ENCODE measurements around the gene ALPK1. TPM values are rescaled to one million over a fixed set of nuclear protein-coding genes. Genes with fewer than 3 reads are reported as not detected.

The ALPK1 gene
- total and polyA plus RNA-seq, 2 of the 4 experiments (the other 2 are of a cell fraction): 3.3 to 7.9 TPM

- Histone ChIP-seq H2AK9ac (replicated peaks; ENCODE audit: low read depth, low read length, poor library complexity) (no peak overlapping the region), H4K8ac (ENCODE audit: low read depth in 2 of 2, low read length in 2 of 2) (no peak overlapping the region)
Observed at GRCh38 chr4:112374850-112375249, 77.7 kb downstream of the ALPK1 start.

More at GRCh38 chr4:112374850-112375249, 77.7 kb downstream of the ALPK1 start:
- no TSS peak for BruUV-seq (replicated peaks)
- no peak overlapping the region for H3K18ac ChIP-seq (ENCODE audit: low read depth, low read length)
- dilution Hi-C loops (cut with HindIII; ENCODE audit: low sequenced_read_pairs, unreplicated experiment): no loop called here
- no peak overlapping the region for H3K23ac ChIP-seq (ENCODE audit: low read depth, low read length)
- H2BK5ac ChIP-seq (ENCODE audit: low read depth, low read length, poor library complexity, severe bottlenecking): no peak overlapping the region
- no peak overlapping the region for H3K14ac ChIP-seq (replicated peaks; ENCODE audit: low read depth, low read length)
- H4K20me1 ChIP-seq (ENCODE audit: insufficient read depth, low read length): no peaks in the 10 kb centered on the region
- intact Hi-C loops (cut with micrococcal nuclease): no loop called here
- POLR2A ChIA-PET (ENCODE audit: unreplicated experiment): no interaction called here
- no peaks in the 10 kb centered on the region for H3K9me1 ChIP-seq (ENCODE audit: insufficient read depth, low read length)
- no peak overlapping the region for H4K91ac ChIP-seq (ENCODE audit: insufficient read depth, low read depth, low read length)
- ATAC-seq (ENCODE audit: low read depth): no peak
- CTCF ChIA-PET: no interaction called here
- WGBS, 2 experiments (ENCODE audit: extremely low coverage in 2 of 2, insufficient read length in 1 of 2): no CpG with 5 or more reads among the region's 2 CpGs
- no peak overlapping the region for H2BK15ac ChIP-seq (ENCODE audit: low read depth, low read length)
- peaks cover 2% of the 10 kb centered on the region; the same call in 1 of the 2 replicates for H3K4me1 ChIP-seq (ENCODE audit: control insufficient read depth, insufficient read depth, low read length)
- no peak overlapping the region for H3K56ac ChIP-seq (ENCODE audit: extremely low read depth, insufficient read depth, low read length)
- no peak overlapping the region for H3K4me2 ChIP-seq (ENCODE audit: low read depth, low read length)
- no peak overlapping the region for H2AK5ac ChIP-seq (ENCODE audit: low read depth, low read length)
- H3K36me3 ChIP-seq (ENCODE audit: control insufficient read depth, insufficient read depth, low read length): peaks cover 4% of the 10 kb centered on the region; the same call in 1 of the 2 replicates
- no peaks in the 10 kb centered on the region for H3K79me1 ChIP-seq (ENCODE audit: low read depth in 1 of 2, low read length in 2 of 2)
- no peak overlapping the region for H3K9ac ChIP-seq (ENCODE audit: low read depth, low read length)
- H2BK20ac ChIP-seq (ENCODE audit: low read depth, low read length): no peak overlapping the region
- DNase-seq: no peak
- no peak overlapping the region for H2BK120ac ChIP-seq (ENCODE audit: low read depth, low read length)
- H3K4ac ChIP-seq (ENCODE audit: low read depth, low read length): no peak overlapping the region
- H3K9me3 ChIP-seq (ENCODE audit: control insufficient read depth, insufficient read depth, low read length): no peaks in the 10 kb centered on the region
- TF ChIP-seq FOS (IDR thresholded peaks at IDR 0.05; ENCODE audit: low read depth, low read length) (no peak), CEBPB (IDR thresholded peaks at IDR 0.05; ENCODE audit: low read depth, low read length) (no peak), RFX5 (IDR thresholded peaks at IDR 0.05; ENCODE audit: low read depth, low read length) (no peak), MAZ (IDR thresholded peaks at IDR 0.05; ENCODE audit: borderline replicate concordance, low read depth, low read length) (no peak), MXI1 (IDR thresholded peaks at IDR 0.05; ENCODE audit: borderline replicate concordance, low read depth, low read length) (no peak), NFE2L2 (IDR thresholded peaks at IDR 0.05; ENCODE audit: low read depth, low read length) (no peak), RCOR1 (IDR thresholded peaks at IDR 0.05; ENCODE audit: insufficient replicate concordance, low read length) (no peak), CHD1 (IDR thresholded peaks at IDR 0.05; ENCODE audit: low read depth, low read length) (no peak), POLR2A (IDR thresholded peaks at IDR 0.05; ENCODE audit: low read depth, low read length) (no peak), CTCF (conservative IDR thresholded peaks at IDR 0.05; ENCODE audit: low read depth, low read length) (no peak), RAD21 (IDR thresholded peaks at IDR 0.05; ENCODE audit: low read length) (no peak), MAFK (IDR thresholded peaks at IDR 0.05; ENCODE audit: low read depth, low read length) (no peak), USF2 (IDR thresholded peaks at IDR 0.05; ENCODE audit: low read depth, low read length) (no peak), BHLHE40 (IDR thresholded peaks at IDR 0.05; ENCODE audit: low read depth, low read length) (no peak), ELK1 (IDR thresholded peaks at IDR 0.05; ENCODE audit: borderline replicate concordance, low read depth, low read length) (no peak), SMC3 (IDR thresholded peaks at IDR 0.05; ENCODE audit: low read depth, low read length) (no peak)
- no peak overlapping the region for H3K27ac ChIP-seq (ENCODE audit: insufficient read depth, low read length)
- H2AFZ ChIP-seq (replicated peaks; ENCODE audit: low read length, poor library complexity): no peak overlapping the region
- H3K27me3 ChIP-seq (ENCODE audit: control insufficient read depth, insufficient read depth, low read length): no peaks in the 10 kb centered on the region
- in situ Hi-C loops (cut with MboI; ENCODE audit: low sequenced_read_pairs): no loop called here
- no peak overlapping the region for H3K4me3 ChIP-seq (ENCODE audit: insufficient read depth, low read depth, low read length)
- H4K5ac ChIP-seq (ENCODE audit: low read depth, low read length): no peak overlapping the region
